Lower leg skin (tissue), 3 donors: Measurements from ENCODE around the gene ZER1.

Experiments
- CTCF ChIP-seq, 3 donors: fragments of 450-650 bp; IDR thresholded peaks; one replicate each; pipeline ENCODE4 v1.5.1; 2016; ENCODE audit warnings: antibody characterized with exemption in 3 of 3, mild to moderate bottlenecking in 3 of 3, moderate library complexity in 2 of 3
- POLR2A ChIP-seq, 2 donors: fragments of 450-650 bp; IDR thresholded peaks; one replicate each; pipeline ENCODE4 v1.6.1; 2016 to 2017; ENCODE audit warnings: antibody characterized with exemption in 2 of 2, mild to moderate bottlenecking in 1 of 2, moderate library complexity in 1 of 2

GRCh38 chr9:128723352-128723865, 48.3 kb downstream of the ZER1 start:
- no peak for TF ChIP-seq CTCF (IDR thresholded peaks at IDR 0.05)
- TF ChIP-seq POLR2A (IDR thresholded peaks at IDR 0.05): no peak
